WTC11 (cell line): Measurements from ENCODE around the gene MBD3. TPM values are rescaled to one million over a fixed set of nuclear protein-coding genes. Genes with fewer than 3 reads are reported as not detected.

Source experiments
- ATAC-seq: fragments of 200-7000 bp; cut with Tn5 transposase; 2 replicates; pipeline ENCODE4 v1.10.0; 2021; ENCODE audit warnings: mild to moderate bottlenecking, moderate library complexity
- CTCF ChIA-PET: fragments of 300-600 bp; sonication (Branson Sonifier 250); formaldehyde crosslinking; loops from one replicate; lab custom pipeline; 2021; ENCODE audit warnings: antibody characterized with exemption; lab: Charles Lee
- POLR2A ChIA-PET: fragments of 350-600 bp; sonication (Branson Sonifier 250); formaldehyde crosslinking; loops from one replicate; lab custom pipeline; 2021; ENCODE audit warnings: antibody characterized with exemption; lab: Charles Lee
- DNase-seq: peaks from one replicate; pipeline ENCODE4 v3.0.0; 2021; ENCODE audit warnings: low spot score
- H3K27ac Mint-ChIP-seq: 2 replicates; pipeline ENCODE4 v1.8.0; 2021; ENCODE audit warnings: mixed read lengths
- H3K27me3 Mint-ChIP-seq: 2 replicates; pipeline ENCODE4 v1.8.0; 2021; ENCODE audit warnings: low read depth, mild to moderate bottlenecking, moderate library complexity, mixed read lengths
- H3K36me3 Mint-ChIP-seq: 2 replicates; pipeline ENCODE4 v1.8.0; 2021; ENCODE audit warnings: mixed read lengths
- H3K4me1 Mint-ChIP-seq: 2 replicates; pipeline ENCODE4 v1.8.0; 2022; ENCODE audit warnings: mixed read lengths
- H3K4me3 Mint-ChIP-seq: 2 replicates; pipeline ENCODE4 v1.8.0; 2021; ENCODE audit warnings: mild to moderate bottlenecking, moderate library complexity, mixed read lengths
- H3K9me3 Mint-ChIP-seq: 2 replicates; pipeline ENCODE4 v1.8.0; 2021; ENCODE audit warnings: mixed read lengths
- ATF1 ChIP-seq: sonication (generic); formaldehyde crosslinking; IDR thresholded peaks from 2 replicates; pipeline ENCODE4 v1.8.1; 2023; ENCODE audit warnings: mild to moderate bottlenecking, moderate library complexity, missing genetic modification reagents
- CREB1 ChIP-seq: sonication (generic); formaldehyde crosslinking; IDR thresholded peaks from 2 replicates; pipeline ENCODE4 v1.8.0; 2023; ENCODE audit warnings: mild to moderate bottlenecking, missing genetic modification reagents
- CREM ChIP-seq: sonication (generic); formaldehyde crosslinking; IDR thresholded peaks from 2 replicates; pipeline ENCODE4 v1.8.1; 2022; ENCODE audit warnings: mild to moderate bottlenecking, missing genetic modification reagents, moderate library complexity
- JUN ChIP-seq: sonication (generic); formaldehyde crosslinking; IDR thresholded peaks from 2 replicates; pipeline ENCODE4 v1.8.0; 2023; ENCODE audit warnings: mild to moderate bottlenecking, missing genetic modification reagents
- NR3C1 ChIP-seq: sonication (generic); formaldehyde crosslinking; conservative IDR thresholded peaks from 2 replicates; pipeline ENCODE4 v1.8.1; 2023; ENCODE audit warnings: low read depth, mild to moderate bottlenecking, missing genetic modification reagents
- RELA ChIP-seq: sonication (generic); formaldehyde crosslinking; IDR thresholded peaks from 2 replicates; pipeline ENCODE4 v1.8.1; 2022; ENCODE audit warnings: missing genetic modification reagents, mild to moderate bottlenecking, borderline replicate concordance
- SMAD3 ChIP-seq: sonication (generic); formaldehyde crosslinking; IDR thresholded peaks from 2 replicates; pipeline ENCODE4 v1.8.0; 2022; ENCODE audit warnings: missing genetic modification reagents, mild to moderate bottlenecking, borderline replicate concordance
- SMAD4 ChIP-seq: sonication (generic); formaldehyde crosslinking; IDR thresholded peaks from 2 replicates; pipeline ENCODE4 v1.8.0; 2022; ENCODE audit warnings: mild to moderate bottlenecking, missing genetic modification reagents
- TEAD4 ChIP-seq: sonication (generic); formaldehyde crosslinking; IDR thresholded peaks from 2 replicates; pipeline ENCODE4 v1.8.0; 2022; ENCODE audit warnings: mild to moderate bottlenecking, missing genetic modification reagents
- total RNA-seq: library from RNA; stranded (reverse); gene quantifications from 3 replicates; pipeline ENCODE4 v1.2.3, GENCODE V29; 2021
- TF ChIP-seq, protein P1 (sequence below): sonication (generic); formaldehyde crosslinking; IDR thresholded peaks from 2 replicates; pipeline ENCODE4 v1.8.1; 2023; ENCODE audit warnings: mild to moderate bottlenecking, missing genetic modification reagents, borderline replicate concordance
- TF ChIP-seq, protein P2 (sequence below): sonication (generic); formaldehyde crosslinking; IDR thresholded peaks from 2 replicates; pipeline ENCODE4 v1.8.1; 2023; ENCODE audit warnings: mild to moderate bottlenecking, missing genetic modification reagents
- TF ChIP-seq, protein P3 (sequence below): sonication (generic); formaldehyde crosslinking; IDR thresholded peaks from 2 replicates; pipeline ENCODE4 v1.8.1; 2022; ENCODE audit warnings: low read depth, mild to moderate bottlenecking, moderate library complexity, missing genetic modification reagents, borderline replicate concordance
- TF ChIP-seq, protein P4 (sequence below): fragments of 250-450 bp; sonication (Bioruptor Pico); IDR thresholded peaks from 2 replicates; pipeline ENCODE4 v1.9.0; 2021; ENCODE audit warnings: mild to moderate bottlenecking
- TF ChIP-seq, protein P5 (sequence below): sonication (generic); formaldehyde crosslinking; IDR thresholded peaks from 2 replicates; pipeline ENCODE4 v1.8.1; 2022; ENCODE audit warnings: mild to moderate bottlenecking, missing genetic modification reagents, moderate library complexity, borderline replicate concordance

Gene MBD3
- total RNA-seq, 1 experiment from 2014 or later: 90.2 TPM

DNA sequence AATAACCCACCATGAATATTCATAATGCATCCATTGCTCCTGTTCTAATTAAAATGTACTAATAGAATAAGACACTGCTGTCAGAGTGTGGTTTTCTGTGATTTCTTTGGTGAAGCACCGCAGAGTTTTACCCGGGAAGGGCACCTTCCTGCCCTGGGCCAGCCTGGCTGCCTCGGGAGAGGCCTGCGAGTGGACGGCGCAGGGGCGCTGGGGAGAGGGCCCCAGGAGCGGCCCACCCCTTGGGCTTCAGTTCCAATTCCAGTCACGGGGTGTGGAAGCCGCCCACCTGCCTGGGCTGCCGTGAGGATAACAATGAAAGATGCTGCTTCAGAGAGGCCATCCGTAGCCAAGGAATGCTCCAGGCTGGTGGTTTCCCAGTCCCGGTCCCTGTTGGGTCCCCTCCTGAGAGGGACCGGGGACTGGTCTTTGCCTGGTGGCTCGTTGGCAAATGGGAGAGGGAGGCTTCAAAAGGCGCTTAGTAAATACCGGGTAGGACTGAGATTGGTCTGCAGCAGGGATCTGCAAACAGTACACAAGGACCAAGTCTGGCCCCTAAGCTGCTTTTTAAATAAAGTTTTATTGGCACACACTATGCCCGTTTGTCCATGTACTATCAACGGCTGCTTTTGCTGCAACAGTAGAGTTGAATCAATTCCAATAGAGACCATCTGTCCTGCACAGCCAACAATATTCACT is 41.7 kb upstream of the MBD3 start (continued):
- TF ChIP-seq, protein P1, sequence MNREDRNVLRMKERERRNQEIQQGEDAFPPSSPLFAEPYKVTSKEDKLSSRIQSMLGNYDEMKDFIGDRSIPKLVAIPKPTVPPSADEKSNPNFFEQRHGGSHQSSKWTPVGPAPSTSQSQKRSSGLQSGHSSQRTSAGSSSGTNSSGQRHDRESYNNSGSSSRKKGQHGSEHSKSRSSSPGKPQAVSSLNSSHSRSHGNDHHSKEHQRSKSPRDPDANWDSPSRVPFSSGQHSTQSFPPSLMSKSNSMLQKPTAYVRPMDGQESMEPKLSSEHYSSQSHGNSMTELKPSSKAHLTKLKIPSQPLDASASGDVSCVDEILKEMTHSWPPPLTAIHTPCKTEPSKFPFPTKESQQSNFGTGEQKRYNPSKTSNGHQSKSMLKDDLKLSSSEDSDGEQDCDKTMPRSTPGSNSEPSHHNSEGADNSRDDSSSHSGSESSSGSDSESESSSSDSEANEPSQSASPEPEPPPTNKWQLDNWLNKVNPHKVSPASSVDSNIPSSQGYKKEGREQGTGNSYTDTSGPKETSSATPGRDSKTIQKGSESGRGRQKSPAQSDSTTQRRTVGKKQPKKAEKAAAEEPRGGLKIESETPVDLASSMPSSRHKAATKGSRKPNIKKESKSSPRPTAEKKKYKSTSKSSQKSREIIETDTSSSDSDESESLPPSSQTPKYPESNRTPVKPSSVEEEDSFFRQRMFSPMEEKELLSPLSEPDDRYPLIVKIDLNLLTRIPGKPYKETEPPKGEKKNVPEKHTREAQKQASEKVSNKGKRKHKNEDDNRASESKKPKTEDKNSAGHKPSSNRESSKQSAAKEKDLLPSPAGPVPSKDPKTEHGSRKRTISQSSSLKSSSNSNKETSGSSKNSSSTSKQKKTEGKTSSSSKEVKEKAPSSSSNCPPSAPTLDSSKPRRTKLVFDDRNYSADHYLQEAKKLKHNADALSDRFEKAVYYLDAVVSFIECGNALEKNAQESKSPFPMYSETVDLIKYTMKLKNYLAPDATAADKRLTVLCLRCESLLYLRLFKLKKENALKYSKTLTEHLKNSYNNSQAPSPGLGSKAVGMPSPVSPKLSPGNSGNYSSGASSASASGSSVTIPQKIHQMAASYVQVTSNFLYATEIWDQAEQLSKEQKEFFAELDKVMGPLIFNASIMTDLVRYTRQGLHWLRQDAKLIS (CRISPR knock-in tag): no peak

DNA sequence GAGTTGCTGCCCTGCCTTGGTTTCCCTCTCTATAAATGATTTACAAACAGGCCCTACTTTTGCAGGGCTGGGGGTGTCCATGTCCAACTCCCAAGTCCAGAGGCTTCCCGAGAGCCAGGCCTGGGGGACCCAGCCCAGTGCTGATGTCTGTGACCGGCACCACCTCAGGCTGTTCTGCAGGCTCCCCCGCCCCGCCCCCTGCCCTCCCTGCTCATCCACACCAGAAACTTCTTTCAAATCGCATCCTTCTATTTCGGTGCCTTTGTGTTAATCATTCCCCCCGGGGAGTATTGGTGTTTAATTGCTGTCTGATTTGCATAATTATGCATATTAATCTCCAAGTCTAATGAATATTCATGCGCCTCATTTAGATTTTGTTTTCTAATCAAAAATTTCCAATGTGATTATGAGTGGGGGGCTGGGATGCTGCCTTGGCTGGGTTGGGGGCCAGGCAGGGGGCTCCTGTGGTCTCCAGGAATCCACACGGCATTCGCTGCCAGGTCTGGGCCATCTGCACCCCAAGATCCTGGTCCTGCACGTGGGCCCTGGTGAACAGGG is 40.7 kb upstream of the MBD3 start:
- Mint-ChIP-seq H3K27me3 (no peaks in the 10 kb centered on the region), H3K27ac (no peak overlapping the region), H3K4me1 (no peaks in the 10 kb centered on the region), H3K9me3 (no peaks in the 10 kb centered on the region), H3K4me3 (no peak overlapping the region), H3K36me3 (peaks cover 43% of the 10 kb centered on the region)
- ATAC-seq (no peak), DNase-seq (no peak)
- TF ChIP-seq SMAD4 (no peak), TEAD4 (no peak), CREM (CRISPR knock-in tag) (no peak), SMAD3 (CRISPR knock-in tag) (no peak), RELA (no peak), CREB1 (CRISPR knock-in tag) (no peak), NR3C1 (no peak), ATF1 (CRISPR knock-in tag) (no peak)
- TF ChIP-seq, protein P2, sequence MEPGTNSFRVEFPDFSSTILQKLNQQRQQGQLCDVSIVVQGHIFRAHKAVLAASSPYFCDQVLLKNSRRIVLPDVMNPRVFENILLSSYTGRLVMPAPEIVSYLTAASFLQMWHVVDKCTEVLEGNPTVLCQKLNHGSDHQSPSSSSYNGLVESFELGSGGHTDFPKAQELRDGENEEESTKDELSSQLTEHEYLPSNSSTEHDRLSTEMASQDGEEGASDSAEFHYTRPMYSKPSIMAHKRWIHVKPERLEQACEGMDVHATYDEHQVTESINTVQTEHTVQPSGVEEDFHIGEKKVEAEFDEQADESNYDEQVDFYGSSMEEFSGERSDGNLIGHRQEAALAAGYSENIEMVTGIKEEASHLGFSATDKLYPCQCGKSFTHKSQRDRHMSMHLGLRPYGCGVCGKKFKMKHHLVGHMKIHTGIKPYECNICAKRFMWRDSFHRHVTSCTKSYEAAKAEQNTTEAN (CRISPR knock-in tag): no peak
- TF ChIP-seq, protein P3, sequence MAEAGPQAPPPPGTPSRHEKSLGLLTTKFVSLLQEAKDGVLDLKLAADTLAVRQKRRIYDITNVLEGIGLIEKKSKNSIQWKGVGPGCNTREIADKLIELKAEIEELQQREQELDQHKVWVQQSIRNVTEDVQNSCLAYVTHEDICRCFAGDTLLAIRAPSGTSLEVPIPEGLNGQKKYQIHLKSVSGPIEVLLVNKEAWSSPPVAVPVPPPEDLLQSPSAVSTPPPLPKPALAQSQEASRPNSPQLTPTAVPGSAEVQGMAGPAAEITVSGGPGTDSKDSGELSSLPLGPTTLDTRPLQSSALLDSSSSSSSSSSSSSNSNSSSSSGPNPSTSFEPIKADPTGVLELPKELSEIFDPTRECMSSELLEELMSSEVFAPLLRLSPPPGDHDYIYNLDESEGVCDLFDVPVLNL (CRISPR knock-in tag): no peak
- TF ChIP-seq, protein P4, sequence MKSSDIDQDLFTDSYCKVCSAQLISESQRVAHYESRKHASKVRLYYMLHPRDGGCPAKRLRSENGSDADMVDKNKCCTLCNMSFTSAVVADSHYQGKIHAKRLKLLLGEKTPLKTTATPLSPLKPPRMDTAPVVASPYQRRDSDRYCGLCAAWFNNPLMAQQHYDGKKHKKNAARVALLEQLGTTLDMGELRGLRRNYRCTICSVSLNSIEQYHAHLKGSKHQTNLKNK (CRISPR knock-in tag): no peak
- POLR2A ChIA-PET: no interaction called here
- CTCF ChIA-PET: no interaction called here

DNA sequence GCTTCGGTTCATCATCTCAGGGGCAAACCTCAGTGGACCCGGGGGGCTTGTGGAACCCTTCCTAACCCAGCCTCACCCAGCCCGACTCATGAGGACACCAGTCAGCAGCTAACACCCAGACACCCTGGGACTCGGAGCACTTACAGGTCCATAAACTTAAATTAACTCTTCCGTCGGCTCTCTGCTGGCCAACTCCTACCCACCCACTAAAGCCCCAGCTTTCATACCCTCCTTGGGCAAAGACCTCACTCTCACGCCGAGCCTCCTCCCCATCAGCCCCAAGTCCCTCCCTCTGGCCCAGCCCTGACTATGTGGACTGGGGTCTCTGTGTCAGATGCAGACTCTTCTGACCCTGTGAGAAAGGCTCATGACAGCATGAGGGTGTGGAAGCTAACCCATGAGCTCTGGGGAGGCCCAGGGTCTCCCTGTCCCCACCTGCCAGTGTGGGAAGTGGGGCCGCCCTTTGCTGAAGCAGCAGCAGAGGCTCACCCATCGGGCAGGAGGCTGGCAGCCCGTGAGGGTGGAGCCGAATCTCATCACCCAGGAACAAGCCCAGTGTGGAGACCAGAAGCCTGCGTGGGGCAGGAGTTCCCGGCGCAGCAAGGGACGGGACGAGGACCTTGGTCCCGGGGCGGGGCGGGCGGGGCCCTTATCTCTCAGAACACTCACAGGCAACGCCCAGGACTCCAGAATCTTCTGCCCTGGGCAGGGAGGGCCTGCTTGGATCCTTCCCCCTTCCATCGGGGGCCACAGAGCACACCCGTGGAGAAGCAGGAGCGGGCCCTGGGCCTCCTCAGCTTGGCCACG is 40.0 kb upstream of the MBD3 start:
- no peak overlapping the region for H3K4me3 Mint-ChIP-seq
- ATAC-seq: no peak
- H3K36me3 Mint-ChIP-seq: peaks cover 38% of the 10 kb centered on the region
- no peaks in the 10 kb centered on the region for H3K4me1 Mint-ChIP-seq
- no peaks in the 10 kb centered on the region for H3K27me3 Mint-ChIP-seq
- TF ChIP-seq, protein P5, sequence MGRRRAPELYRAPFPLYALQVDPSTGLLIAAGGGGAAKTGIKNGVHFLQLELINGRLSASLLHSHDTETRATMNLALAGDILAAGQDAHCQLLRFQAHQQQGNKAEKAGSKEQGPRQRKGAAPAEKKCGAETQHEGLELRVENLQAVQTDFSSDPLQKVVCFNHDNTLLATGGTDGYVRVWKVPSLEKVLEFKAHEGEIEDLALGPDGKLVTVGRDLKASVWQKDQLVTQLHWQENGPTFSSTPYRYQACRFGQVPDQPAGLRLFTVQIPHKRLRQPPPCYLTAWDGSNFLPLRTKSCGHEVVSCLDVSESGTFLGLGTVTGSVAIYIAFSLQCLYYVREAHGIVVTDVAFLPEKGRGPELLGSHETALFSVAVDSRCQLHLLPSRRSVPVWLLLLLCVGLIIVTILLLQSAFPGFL: no peak
- TF ChIP-seq JUN (CRISPR knock-in tag): no peak
- no peaks in the 10 kb centered on the region for H3K9me3 Mint-ChIP-seq
- CTCF ChIA-PET: interaction anchor here (1.0 kb wide), 1 partner anchor 205 kb away, joined by 3 read pairs; no protein-coding TSS in a partner anchor
- no peak for DNase-seq
- peak overlapping the region; percentile 65; the same call in 1 of the 2 replicates for H3K27ac Mint-ChIP-seq
- POLR2A ChIA-PET: no interaction called here
